A172 (cell line): ENCODE results near the gene COL13A1. TPM values are rescaled to one million over a fixed set of nuclear protein-coding genes. Genes with fewer than 3 reads are reported as not detected.

Experiments
- DNase-seq: peaks from one replicate; pipeline ENCODE4 v3.0.0-alpha.2; 2015; ENCODE audit warnings: low spot score
- total RNA-seq: library from RNA; depleted of rRNA; stranded (reverse); fragments of >200 nt; shearing (Covaris generic); gene quantifications from 2 replicates; pipeline ENCODE4 v1.2.3, GENCODE V29; 2014

Gene COL13A1
- total RNA-seq, 1 experiment from 2014 or later, result 0.86 TPM

GRCh38 chr10:69944761-69945160 lies 143.1 kb downstream of the COL13A1 start:
- DNase-seq, result no peak

GRCh38 chr10:69948261-69948660 lies 146.6 kb downstream of the COL13A1 start:
- no peak for DNase-seq

- no peak for DNase-seq
Observed at GRCh38 chr10:69949770-69950169, 148.1 kb downstream of the COL13A1 start.

- no peak for DNase-seq
Observed at GRCh38 chr10:69951658-69952057, 150.0 kb downstream of the COL13A1 start.

GRCh38 chr10:69952069-69952800 lies 150.5 kb downstream of the COL13A1 start:
- DNase-seq, result no peak

- no peak for DNase-seq
Observed at GRCh38 chr10:69952821-69953221, 151.1 kb downstream of the COL13A1 start.

- no peak for DNase-seq
Observed at GRCh38 chr10:69953851-69954250, 152.1 kb downstream of the COL13A1 start.

- DNase-seq, result no peak
Observed at GRCh38 chr10:69955211-69955805, 153.6 kb downstream of the COL13A1 start.

GRCh38 chr10:69955897-69956740 lies 154.4 kb downstream of the COL13A1 start:
- DNase-seq, result no peak

- DNase-seq, result no peak
Observed at GRCh38 chr10:69956741-69957230, 155.1 kb downstream of the COL13A1 start.

GRCh38 chr10:69957241-69957885 lies 155.7 kb downstream of the COL13A1 start:
- no peak for DNase-seq

- peak; percentile 57 for DNase-seq
Observed at GRCh38 chr10:69957886-69958555, 156.3 kb downstream of the COL13A1 start.

GRCh38 chr10:69958556-69958902 lies 156.8 kb downstream of the COL13A1 start:
- no peak for DNase-seq

GRCh38 chr10:69959911-69960310 lies 158.2 kb downstream of the COL13A1 start:
- DNase-seq, result no peak

- DNase-seq, result no peak
Observed at GRCh38 chr10:69960606-69960987, 158.9 kb downstream of the COL13A1 start.

- DNase-seq, result no peak
Observed at GRCh38 chr10:69960988-69961880, 159.5 kb downstream of the COL13A1 start.

- no peak for DNase-seq
Observed at GRCh38 chr10:69961881-69962745, 160.4 kb downstream of the COL13A1 start.

GRCh38 chr10:69962746-69963135 lies 161.0 kb downstream of the COL13A1 start:
- no peak for DNase-seq

- no peak for DNase-seq
Observed at GRCh38 chr10:69963178-69963834, 161.6 kb downstream of the COL13A1 start.
